ENCODE results near the gene CASP3.

Gene CASP3

GRCh38 chr4:184648054-184648312, 1.3 kb downstream of the CASP3 start:
- Histone ChIP-seq H3K4me1 (ENCODE audit: control extremely low read depth in 1 of 4, control insufficient read depth in 4 of 4, insufficient read depth in 4 of 4, low read length in 3 of 4) (peaks cover 21 to 47% (median 32%) of the 10 kb centered on the region in 4 experiments), H3K9me3 (ENCODE audit: control extremely low read depth in 1 of 5, control insufficient read depth in 4 of 5, insufficient read depth in 2 of 5, low read depth in 1 of 5, low read length in 4 of 5) (no peaks in the 10 kb centered on the region), H3K27me3 (replicated peaks in 2 of 5; ENCODE audit: control insufficient read depth in 4 of 5, insufficient read depth in 5 of 5, low read length in 4 of 5) (no peaks in the 10 kb centered on the region), H3K36me3 (ENCODE audit: control insufficient read depth in 4 of 4, insufficient read depth in 4 of 4, low read length in 3 of 4) (peaks cover 6 to 22% (median 15%) of the 10 kb centered on the region in 4 experiments), H3K27ac (ENCODE audit: insufficient read depth in 1 of 2, low read depth in 1 of 2, low read length in 2 of 2, poor library complexity in 1 of 2, severe bottlenecking in 2 of 2) (peak overlapping the region; percentile 79 to 87), H3K4me3 (ENCODE audit: control insufficient read depth in 1 of 7, extremely low read depth in 1 of 7, insufficient read depth in 4 of 7, low read depth in 2 of 7, low read length in 6 of 7) (peak overlapping the region; percentile 48 to 95 (median 87))
- WGBS (ENCODE audit: insufficient coverage) = 14% methylated on average over 6 of the region's 6 CpGs
- ChIA-PET POLR2A (interaction anchor here (0.5 kb wide), 1 partner anchor 381 kb away, joined by 4 read pairs; no protein-coding TSS in a partner anchor), CTCF (interaction anchor here (1.0 to 1.9 kb wide), 9 partner anchors 9 to 86 kb away, joined by 3 to 6 read pairs (median 4); partner anchors contain the start of gene CENPU)
- no peak for DNase-seq

GRCh38 chr4:184647266-184648053, 1.8 kb downstream of the CASP3 start:
- no peaks in the 10 kb centered on the region for H3K9me3 ChIP-seq (ENCODE audit: control extremely low read depth in 1 of 5, control insufficient read depth in 4 of 5, insufficient read depth in 2 of 5, low read depth in 1 of 5, low read length in 4 of 5)
- WGBS (ENCODE audit: insufficient coverage) = 91% methylated on average over 5 of the region's 7 CpGs
- ChIA-PET CTCF (interaction anchor here (1.0 to 1.9 kb wide), 9 partner anchors 15 to 87 kb away, joined by 3 to 5 read pairs (median 3); partner anchors contain the start of gene CENPU), POLR2A (interaction anchor here (0.5 kb wide), 1 partner anchor 380 kb away, joined by 4 read pairs; no protein-coding TSS in a partner anchor)
- no peak for DNase-seq
- peaks cover 21 to 47% (median 32%) of the 10 kb centered on the region in 4 experiments for H3K4me1 ChIP-seq (ENCODE audit: control extremely low read depth in 1 of 4, control insufficient read depth in 4 of 4, insufficient read depth in 4 of 4, low read length in 3 of 4)
- peaks cover 6 to 25% (median 17%) of the 10 kb centered on the region in 4 experiments for H3K36me3 ChIP-seq (ENCODE audit: control insufficient read depth in 4 of 4, insufficient read depth in 4 of 4, low read length in 3 of 4)
- H3K27ac ChIP-seq (ENCODE audit: insufficient read depth in 1 of 2, low read depth in 1 of 2, low read length in 2 of 2, poor library complexity in 1 of 2, severe bottlenecking in 2 of 2) = peak overlapping the region; percentile 79 to 87
- no peaks in the 10 kb centered on the region for H3K27me3 ChIP-seq (replicated peaks in 2 of 5; ENCODE audit: control insufficient read depth in 4 of 5, insufficient read depth in 5 of 5, low read length in 4 of 5)
- peak overlapping the region; percentile 48 to 95 (median 87) for H3K4me3 ChIP-seq (ENCODE audit: control insufficient read depth in 1 of 7, extremely low read depth in 1 of 7, insufficient read depth in 4 of 7, low read depth in 2 of 7, low read length in 6 of 7)

GRCh38 chr4:184645904-184646610, 3.2 kb downstream of the CASP3 start:
- WGBS (ENCODE audit: insufficient coverage) = 77% methylated on average over 2 of the region's 6 CpGs
- ChIA-PET POLR2A (no interaction called here), CTCF (interaction anchor here (0.7 to 1.3 kb wide), 4 partner anchors 11 to 40 kb away, joined by 3 read pairs; no protein-coding TSS in a partner anchor)
- H3K4me3 ChIP-seq (ENCODE audit: control insufficient read depth in 1 of 7, extremely low read depth in 1 of 7, insufficient read depth in 4 of 7, low read depth in 2 of 7, low read length in 6 of 7) = peak overlapping the region in 1 of 7 experiments; percentile 95
- peaks cover 6 to 35% (median 21%) of the 10 kb centered on the region in 4 experiments for H3K36me3 ChIP-seq (ENCODE audit: control insufficient read depth in 4 of 4, insufficient read depth in 4 of 4, low read length in 3 of 4)
- no peaks in the 10 kb centered on the region for H3K9me3 ChIP-seq (ENCODE audit: control extremely low read depth in 1 of 5, control insufficient read depth in 4 of 5, insufficient read depth in 2 of 5, low read depth in 1 of 5, low read length in 4 of 5)
- H3K27ac ChIP-seq (ENCODE audit: insufficient read depth in 1 of 2, low read depth in 1 of 2, low read length in 2 of 2, poor library complexity in 1 of 2, severe bottlenecking in 2 of 2) = no peak overlapping the region
- H3K4me1 ChIP-seq (ENCODE audit: control extremely low read depth in 1 of 4, control insufficient read depth in 4 of 4, insufficient read depth in 4 of 4, low read length in 3 of 4) = peaks cover 16 to 43% (median 30%) of the 10 kb centered on the region in 4 experiments
- no peaks in the 10 kb centered on the region for H3K27me3 ChIP-seq (replicated peaks in 2 of 5; ENCODE audit: control insufficient read depth in 4 of 5, insufficient read depth in 5 of 5, low read length in 4 of 5)
- no peak for DNase-seq

DNA sequence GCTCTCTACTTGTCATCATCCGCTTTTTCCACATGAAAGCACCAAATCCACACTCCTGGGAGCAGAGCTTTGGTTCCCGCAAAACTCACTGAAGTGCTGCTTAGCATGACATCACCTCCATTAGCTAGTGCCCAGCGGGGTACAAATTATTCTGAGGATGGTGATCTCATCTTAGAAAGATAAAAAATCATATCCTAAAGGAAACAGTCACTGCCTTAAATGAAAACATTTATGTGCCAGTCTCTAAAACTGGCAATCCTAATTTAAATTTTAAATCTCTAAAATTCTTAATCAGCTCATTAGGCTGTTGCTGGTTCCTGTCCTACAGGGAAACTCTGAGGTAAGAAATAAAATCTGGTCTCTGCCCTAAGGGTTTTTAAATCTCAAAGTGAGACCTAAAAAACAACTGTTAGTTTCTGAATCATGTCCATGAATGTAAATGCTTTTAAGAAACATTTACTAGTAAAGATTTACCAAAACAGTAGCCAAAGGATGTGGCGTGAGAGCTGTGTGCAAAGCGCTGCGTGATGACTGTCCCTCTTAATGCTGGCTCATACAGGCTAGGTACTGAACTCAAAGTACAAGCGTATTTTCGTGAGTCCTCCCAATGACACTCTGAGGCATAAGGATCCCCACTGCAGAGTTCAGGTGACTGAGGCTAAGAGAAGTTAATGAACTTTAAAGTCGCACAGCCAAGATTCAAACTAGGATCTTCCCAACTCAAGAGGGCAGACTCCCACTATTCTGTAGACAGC, 4.5 kb downstream of the CASP3 start:
- Histone ChIP-seq H3K4me3 (ENCODE audit: control insufficient read depth in 1 of 7, extremely low read depth in 1 of 7, insufficient read depth in 4 of 7, low read depth in 2 of 7, low read length in 6 of 7) (no peak overlapping the region), H3K4me1 (ENCODE audit: control extremely low read depth in 1 of 4, control insufficient read depth in 4 of 4, insufficient read depth in 4 of 4, low read length in 3 of 4) (peaks cover 7 to 34% (median 23%) of the 10 kb centered on the region in 4 experiments), H3K36me3 (ENCODE audit: control insufficient read depth in 4 of 4, insufficient read depth in 4 of 4, low read length in 3 of 4) (peaks cover 10 to 42% (median 28%) of the 10 kb centered on the region in 4 experiments), H3K9me3 (ENCODE audit: control extremely low read depth in 1 of 5, control insufficient read depth in 4 of 5, insufficient read depth in 2 of 5, low read depth in 1 of 5, low read length in 4 of 5) (no peaks in the 10 kb centered on the region), H3K27ac (ENCODE audit: insufficient read depth in 1 of 2, low read depth in 1 of 2, low read length in 2 of 2, poor library complexity in 1 of 2, severe bottlenecking in 2 of 2) (no peak overlapping the region), H3K27me3 (replicated peaks in 2 of 5; ENCODE audit: control insufficient read depth in 4 of 5, insufficient read depth in 5 of 5, low read length in 4 of 5) (no peaks in the 10 kb centered on the region)
- 93% methylated on average over 5 of the region's 9 CpGs for WGBS (ENCODE audit: insufficient coverage)
- DNase-seq = no peak
- CTCF ChIA-PET = interaction anchor here (1.0 to 1.4 kb wide), 3 partner anchors 12 to 25 kb away, joined by 3 read pairs; no protein-coding TSS in a partner anchor
- POLR2A ChIA-PET = no interaction called here

DNA sequence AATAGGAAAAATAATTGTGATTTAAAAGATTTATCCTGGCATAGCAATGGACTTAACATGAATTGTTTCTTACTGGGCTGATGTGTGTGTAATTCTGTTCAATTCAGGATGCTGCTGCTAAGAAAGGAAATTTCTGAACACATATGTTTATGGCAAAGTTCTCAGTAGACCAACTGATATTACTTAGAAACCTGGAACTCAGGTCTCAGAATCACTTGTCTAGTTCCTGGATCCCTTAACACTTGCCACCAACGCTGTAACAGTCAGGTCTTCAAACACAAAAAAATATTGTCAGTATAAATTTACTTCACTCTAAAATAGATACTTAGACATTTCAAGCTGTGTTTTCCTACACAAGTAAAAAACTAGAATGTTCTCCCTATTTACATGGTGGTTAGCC, 5.5 kb downstream of the CASP3 start:
- Histone ChIP-seq H3K4me1 (ENCODE audit: control extremely low read depth in 1 of 4, control insufficient read depth in 4 of 4, insufficient read depth in 4 of 4, low read length in 3 of 4) (peaks cover 7 to 34% (median 24%) of the 10 kb centered on the region in 4 experiments), H3K9me3 (ENCODE audit: control extremely low read depth in 1 of 5, control insufficient read depth in 4 of 5, insufficient read depth in 2 of 5, low read depth in 1 of 5, low read length in 4 of 5) (no peaks in the 10 kb centered on the region), H3K27ac (ENCODE audit: insufficient read depth in 1 of 2, low read depth in 1 of 2, low read length in 2 of 2, poor library complexity in 1 of 2, severe bottlenecking in 2 of 2) (peak overlapping the region in 1 of 2 experiments; percentile 35), H3K27me3 (replicated peaks in 2 of 5; ENCODE audit: control insufficient read depth in 4 of 5, insufficient read depth in 5 of 5, low read length in 4 of 5) (no peaks in the 10 kb centered on the region), H3K4me3 (ENCODE audit: control insufficient read depth in 1 of 7, extremely low read depth in 1 of 7, insufficient read depth in 4 of 7, low read depth in 2 of 7, low read length in 6 of 7) (no peak overlapping the region), H3K36me3 (ENCODE audit: control insufficient read depth in 4 of 4, insufficient read depth in 4 of 4, low read length in 3 of 4) (peaks cover 10 to 47% (median 33%) of the 10 kb centered on the region in 4 experiments)
- no peak for DNase-seq
- POLR2A ChIA-PET = no interaction called here
- no CpG with 5 or more reads among the region's 1 CpG for WGBS (ENCODE audit: insufficient coverage)
- CTCF ChIA-PET = interaction anchor here (0.9 to 1.4 kb wide), 3 partner anchors 11 to 102 kb away, joined by 3 read pairs; no protein-coding TSS in a partner anchor

DNA sequence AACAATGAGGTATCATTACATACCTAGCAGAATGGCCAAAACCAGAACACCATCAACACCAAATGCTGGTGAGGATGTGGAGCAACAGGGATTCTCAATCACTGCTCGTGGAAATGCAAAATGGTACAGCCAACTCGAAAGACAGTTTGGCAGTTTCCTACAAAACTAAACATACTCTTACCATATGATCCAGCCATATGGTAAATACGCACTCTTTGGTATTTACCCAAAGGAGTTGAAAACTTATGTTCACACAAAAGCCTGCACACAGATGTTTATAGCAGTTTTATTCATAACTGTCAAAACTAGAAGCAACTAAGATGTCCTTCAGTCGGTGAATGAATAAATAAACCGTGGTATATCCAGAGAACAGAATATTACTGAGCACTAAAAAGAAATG, 7.8 kb downstream of the CASP3 start:
- WGBS (ENCODE audit: insufficient coverage) = 100% methylated on average over 5 of the region's 5 CpGs
- POLR2A ChIA-PET = no interaction called here
- H3K27me3 ChIP-seq (replicated peaks in 2 of 5; ENCODE audit: control insufficient read depth in 4 of 5, insufficient read depth in 5 of 5, low read length in 4 of 5) = no peaks in the 10 kb centered on the region
- peaks cover 17 to 59% (median 42%) of the 10 kb centered on the region in 4 experiments for H3K36me3 ChIP-seq (ENCODE audit: control insufficient read depth in 4 of 4, insufficient read depth in 4 of 4, low read length in 3 of 4)
- no peak overlapping the region for H3K4me3 ChIP-seq (ENCODE audit: control insufficient read depth in 1 of 7, extremely low read depth in 1 of 7, insufficient read depth in 4 of 7, low read depth in 2 of 7, low read length in 6 of 7)
- no peaks in the 10 kb centered on the region for H3K9me3 ChIP-seq (ENCODE audit: control extremely low read depth in 1 of 5, control insufficient read depth in 4 of 5, insufficient read depth in 2 of 5, low read depth in 1 of 5, low read length in 4 of 5)
- H3K27ac ChIP-seq (ENCODE audit: insufficient read depth in 1 of 2, low read depth in 1 of 2, low read length in 2 of 2, poor library complexity in 1 of 2, severe bottlenecking in 2 of 2) = no peak overlapping the region
- DNase-seq = no peak
- H3K4me1 ChIP-seq (ENCODE audit: control extremely low read depth in 1 of 4, control insufficient read depth in 4 of 4, insufficient read depth in 4 of 4, low read length in 3 of 4) = peaks cover 6 to 20% (median 11%) of the 10 kb centered on the region in 4 experiments
- CTCF ChIA-PET = interaction anchor here (0.6 kb wide), 2 partner anchors 27 to 66 kb away, joined by 3 to 4 read pairs; no protein-coding TSS in a partner anchor
